Measurements from ENCODE around the gene NOCT.
"Not testable (repeated sequence)": the region's sequence is repeated elsewhere in the genome, so short reads cannot be mapped to it uniquely, and the experiment has no call there.

NOCT gene

DNA sequence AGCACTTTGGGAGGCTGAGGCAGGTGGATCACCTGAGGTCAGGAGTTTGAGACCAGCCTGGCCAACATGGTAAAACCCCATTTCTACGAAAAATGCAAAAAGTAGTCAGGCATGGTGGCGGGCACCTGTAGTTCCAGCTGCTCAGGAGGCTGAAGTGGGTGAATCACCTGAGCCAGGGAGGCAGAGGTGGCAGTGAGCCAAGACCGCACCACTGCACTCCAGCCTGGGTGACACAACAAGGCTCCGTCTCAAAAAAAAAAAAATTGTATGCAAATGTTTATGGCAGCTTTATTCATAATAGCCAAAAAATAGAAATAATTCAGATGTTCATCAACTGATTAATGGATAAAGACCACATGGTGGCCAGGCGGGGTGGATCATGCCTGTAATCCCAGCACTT, 9.8 kb upstream of the NOCT start:
- H3K27me3 ChIP-seq (ENCODE audit: control insufficient read depth in 3 of 3, insufficient read depth in 3 of 3, low read depth in 1 of 3, low read length in 3 of 3): no peaks in the 10 kb centered on the region
- no peak for DNase-seq (ENCODE audit: low spot score)
- no peak overlapping the region for H3K4me2 ChIP-seq (ENCODE audit: insufficient read depth, low read length, poor library complexity, severe bottlenecking)
- no peak overlapping the region for H4K91ac ChIP-seq (ENCODE audit: low read depth, low read length, poor library complexity)
- peaks cover 0 to 4% of the 10 kb centered on the region in 2 donors for H3K9me3 ChIP-seq (replicated peaks in 1 of 2; ENCODE audit: control insufficient read depth in 2 of 2, insufficient read depth in 1 of 2, low read depth in 1 of 2, low read length in 2 of 2)
- H2BK120ac ChIP-seq (ENCODE audit: low read depth, low read length): no peak overlapping the region
- H2BK15ac ChIP-seq (ENCODE audit: low read length): no peak overlapping the region
- no peaks in the 10 kb centered on the region for H3K4me1 ChIP-seq (ENCODE audit: control insufficient read depth in 2 of 2, insufficient read depth in 1 of 2, low read depth in 1 of 2, low read length in 2 of 2)
- no peak overlapping the region for H3K27ac ChIP-seq (replicated peaks; ENCODE audit: low read length)
- H3K9ac ChIP-seq (ENCODE audit: low read depth, low read length, poor library complexity): no peak overlapping the region
- H3K18ac ChIP-seq (ENCODE audit: low read length): no peak overlapping the region
- no peaks in the 10 kb centered on the region for H3K36me3 ChIP-seq (replicated peaks in 1 of 2; ENCODE audit: control insufficient read depth in 2 of 2, insufficient read depth in 2 of 2, low read length in 2 of 2)
- no peak overlapping the region for H4K8ac ChIP-seq (ENCODE audit: low read depth, low read length)
- no peak overlapping the region for H3K14ac ChIP-seq (ENCODE audit: low read length)
- H3K23ac ChIP-seq (ENCODE audit: low read depth, low read length, poor library complexity): no peak overlapping the region
- H2BK12ac ChIP-seq (ENCODE audit: low read length): no peak overlapping the region
- H3K4ac ChIP-seq (ENCODE audit: low read length): no peak overlapping the region
- no peaks in the 10 kb centered on the region for H3K79me1 ChIP-seq (ENCODE audit: low read depth, low read length)
- H2AK5ac ChIP-seq (ENCODE audit: low read depth, low read length): no peak overlapping the region
- H2AFZ ChIP-seq (ENCODE audit: low read length): no peak overlapping the region
- H2BK5ac ChIP-seq (ENCODE audit: low read length): no peak overlapping the region
- no CpG with 5 or more reads among the region's 5 CpGs for WGBS, 2 donors (ENCODE audit: extremely low coverage in 2 of 2, insufficient read length in 2 of 2, insufficient replicate concordance in 1 of 2)
- H3K4me3 ChIP-seq (ENCODE audit: low read length in 2 of 2): no peak overlapping the region

DNA sequence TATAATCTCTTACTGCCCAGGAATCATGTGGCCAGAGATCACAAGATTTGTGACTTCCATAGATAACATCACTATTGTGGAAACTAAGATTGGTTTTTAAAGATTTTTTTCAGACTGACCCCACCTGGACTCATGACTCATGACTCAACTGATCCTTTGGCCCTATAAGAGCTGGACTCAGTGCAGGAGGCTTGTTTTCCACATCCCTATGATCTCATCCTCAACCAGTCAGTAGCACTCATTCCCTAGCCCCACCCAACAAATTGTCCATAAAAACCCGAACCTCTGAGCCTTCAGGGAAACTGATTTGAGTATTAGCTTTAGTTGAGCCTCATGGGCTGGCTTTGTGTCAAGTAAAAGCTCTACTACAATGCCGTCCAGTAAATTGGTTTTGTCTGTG, 7.9 kb upstream of the NOCT start:
- no peak overlapping the region for H2AFZ ChIP-seq (ENCODE audit: low read length)
- no peak for DNase-seq (ENCODE audit: low spot score)
- H3K36me3 ChIP-seq (replicated peaks in 1 of 2; ENCODE audit: control insufficient read depth in 2 of 2, insufficient read depth in 2 of 2, low read length in 2 of 2): no peaks in the 10 kb centered on the region
- no peak overlapping the region for H4K91ac ChIP-seq (ENCODE audit: low read depth, low read length, poor library complexity)
- H3K79me1 ChIP-seq (ENCODE audit: low read depth, low read length): no peaks in the 10 kb centered on the region
- no peak overlapping the region for H3K27ac ChIP-seq (replicated peaks; ENCODE audit: low read length)
- no peak overlapping the region for H2BK12ac ChIP-seq (ENCODE audit: low read length)
- H3K27me3 ChIP-seq (ENCODE audit: control insufficient read depth in 3 of 3, insufficient read depth in 3 of 3, low read depth in 1 of 3, low read length in 3 of 3): no peaks in the 10 kb centered on the region
- H2BK15ac ChIP-seq (ENCODE audit: low read length): no peak overlapping the region
- no peak overlapping the region for H3K4ac ChIP-seq (ENCODE audit: low read length)
- no peaks in the 10 kb centered on the region for H3K4me1 ChIP-seq (ENCODE audit: control insufficient read depth in 2 of 2, insufficient read depth in 1 of 2, low read depth in 1 of 2, low read length in 2 of 2)
- H3K9ac ChIP-seq (ENCODE audit: low read depth, low read length, poor library complexity): no peak overlapping the region
- no peak overlapping the region for H2BK120ac ChIP-seq (ENCODE audit: low read depth, low read length)
- no peak overlapping the region for H4K8ac ChIP-seq (ENCODE audit: low read depth, low read length)
- no peak overlapping the region for H3K14ac ChIP-seq (ENCODE audit: low read length)
- no CpG with 5 or more reads among the region's 2 CpGs for WGBS, 2 donors (ENCODE audit: extremely low coverage in 2 of 2, insufficient read length in 2 of 2, insufficient replicate concordance in 1 of 2)
- H3K18ac ChIP-seq (ENCODE audit: low read length): no peak overlapping the region
- no peak overlapping the region for H3K4me2 ChIP-seq (ENCODE audit: insufficient read depth, low read length, poor library complexity, severe bottlenecking)
- H3K4me3 ChIP-seq (ENCODE audit: low read length in 2 of 2): no peak overlapping the region
- no peak overlapping the region for H3K23ac ChIP-seq (ENCODE audit: low read depth, low read length, poor library complexity)
- H2BK5ac ChIP-seq (ENCODE audit: low read length): no peak overlapping the region
- H2AK5ac ChIP-seq (ENCODE audit: low read depth, low read length): no peak overlapping the region
- peaks cover 0 to 4% of the 10 kb centered on the region in 2 donors for H3K9me3 ChIP-seq (replicated peaks in 1 of 2; ENCODE audit: control insufficient read depth in 2 of 2, insufficient read depth in 1 of 2, low read depth in 1 of 2, low read length in 2 of 2)

DNA sequence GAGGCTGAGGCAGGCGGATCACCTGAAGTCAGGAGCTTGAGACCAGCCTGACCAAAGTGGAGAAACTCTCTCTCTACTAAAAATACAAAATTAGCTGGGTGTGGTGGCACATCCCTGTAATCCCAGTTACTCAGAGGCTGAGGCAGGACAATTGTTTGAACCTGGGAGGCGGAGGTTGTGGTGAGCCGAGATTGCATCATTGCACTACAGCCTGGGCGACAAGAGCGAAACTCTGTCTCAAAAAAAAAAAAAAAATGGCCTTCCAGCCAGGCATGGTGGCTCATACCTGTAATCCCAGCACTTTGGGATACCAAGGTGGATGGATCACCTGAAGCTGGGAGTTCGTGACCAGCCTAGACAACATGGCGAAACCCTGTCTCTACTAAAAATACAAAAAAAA, 7.3 kb upstream of the NOCT start:
- not testable (repeated sequence) for DNase-seq (ENCODE audit: low spot score); H3K27me3 ChIP-seq (ENCODE audit: control insufficient read depth in 3 of 3, insufficient read depth in 3 of 3, low read depth in 1 of 3, low read length in 3 of 3)
- no CpG with 5 or more reads among the region's 7 CpGs for WGBS, 2 donors (ENCODE audit: extremely low coverage in 2 of 2, insufficient read length in 2 of 2, insufficient replicate concordance in 1 of 2)

DNA sequence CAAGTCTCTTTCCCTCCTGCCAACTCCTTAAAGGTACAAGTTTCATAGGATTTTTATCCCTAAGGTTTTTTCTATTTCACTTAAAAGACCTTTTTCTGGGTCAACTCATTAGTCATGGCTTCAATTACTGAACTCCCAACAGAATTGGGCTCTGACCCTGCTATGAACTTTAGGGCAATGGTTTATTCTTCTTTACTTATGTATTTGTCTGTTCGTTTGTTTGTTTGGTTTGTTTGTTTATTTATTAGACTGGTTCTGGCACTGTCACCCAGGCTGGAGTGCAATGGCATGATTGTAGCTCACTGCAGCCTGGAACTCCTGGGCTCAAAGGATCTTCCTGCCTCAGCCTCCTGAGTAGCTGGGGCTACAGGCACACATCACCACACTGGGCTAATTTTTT, 5.9 kb upstream of the NOCT start:
- Histone ChIP-seq H3K9ac (ENCODE audit: low read depth, low read length, poor library complexity) (no peak overlapping the region), H2BK12ac (ENCODE audit: low read length) (no peak overlapping the region), H3K4me2 (ENCODE audit: insufficient read depth, low read length, poor library complexity, severe bottlenecking) (no peak overlapping the region), H3K79me1 (ENCODE audit: low read depth, low read length) (no peaks in the 10 kb centered on the region), H3K4me3 (ENCODE audit: low read length in 2 of 2) (no peak overlapping the region), H3K36me3 (replicated peaks in 1 of 2; ENCODE audit: control insufficient read depth in 2 of 2, insufficient read depth in 2 of 2, low read length in 2 of 2) (no peaks in the 10 kb centered on the region), H4K8ac (ENCODE audit: low read depth, low read length) (no peak overlapping the region), H2BK120ac (ENCODE audit: low read depth, low read length) (no peak overlapping the region), H3K27me3 (ENCODE audit: control insufficient read depth in 3 of 3, insufficient read depth in 3 of 3, low read depth in 1 of 3, low read length in 3 of 3) (no peaks in the 10 kb centered on the region), H3K14ac (ENCODE audit: low read length) (no peak overlapping the region), H2BK15ac (ENCODE audit: low read length) (no peak overlapping the region), H2AFZ (ENCODE audit: low read length) (no peak overlapping the region), H4K91ac (ENCODE audit: low read depth, low read length, poor library complexity) (no peak overlapping the region), H3K4me1 (ENCODE audit: control insufficient read depth in 2 of 2, insufficient read depth in 1 of 2, low read depth in 1 of 2, low read length in 2 of 2) (peaks cover 0 to 9% of the 10 kb centered on the region in 2 donors), H3K18ac (ENCODE audit: low read length) (no peak overlapping the region), H2BK5ac (ENCODE audit: low read length) (no peak overlapping the region), H3K4ac (ENCODE audit: low read length) (no peak overlapping the region), H3K27ac (replicated peaks; ENCODE audit: low read length) (no peak overlapping the region), H3K23ac (ENCODE audit: low read depth, low read length, poor library complexity) (no peak overlapping the region), H3K9me3 (replicated peaks in 1 of 2; ENCODE audit: control insufficient read depth in 2 of 2, insufficient read depth in 1 of 2, low read depth in 1 of 2, low read length in 2 of 2) (peaks cover 0 to 4% of the 10 kb centered on the region in 2 donors), H2AK5ac (ENCODE audit: low read depth, low read length) (no peak overlapping the region)
- no CpG with 5 or more reads among the region's 1 CpG for WGBS, 2 donors (ENCODE audit: extremely low coverage in 2 of 2, insufficient read length in 2 of 2, insufficient replicate concordance in 1 of 2)
- DNase-seq (ENCODE audit: low spot score): no peak

More for the DNA sequence above, 7.3 kb upstream of the NOCT start:
- H3K79me1 ChIP-seq (ENCODE audit: low read depth, low read length); H2BK120ac ChIP-seq (ENCODE audit: low read depth, low read length); H3K18ac ChIP-seq (ENCODE audit: low read length); H2BK15ac ChIP-seq (ENCODE audit: low read length); H2AFZ ChIP-seq (ENCODE audit: low read length); H3K4me1 ChIP-seq (ENCODE audit: control insufficient read depth in 2 of 2, insufficient read depth in 1 of 2, low read depth in 1 of 2, low read length in 2 of 2); H3K23ac ChIP-seq (ENCODE audit: low read depth, low read length, poor library complexity); H3K4me2 ChIP-seq (ENCODE audit: insufficient read depth, low read length, poor library complexity, severe bottlenecking); H3K9ac ChIP-seq (ENCODE audit: low read depth, low read length, poor library complexity); H3K4me3 ChIP-seq (ENCODE audit: low read length in 2 of 2); H3K36me3 ChIP-seq (replicated peaks in 1 of 2; ENCODE audit: control insufficient read depth in 2 of 2, insufficient read depth in 2 of 2, low read length in 2 of 2); H2BK12ac ChIP-seq (ENCODE audit: low read length); H2BK5ac ChIP-seq (ENCODE audit: low read length); H3K14ac ChIP-seq (ENCODE audit: low read length); H3K4ac ChIP-seq (ENCODE audit: low read length); H4K91ac ChIP-seq (ENCODE audit: low read depth, low read length, poor library complexity); H3K9me3 ChIP-seq (replicated peaks in 1 of 2; ENCODE audit: control insufficient read depth in 2 of 2, insufficient read depth in 1 of 2, low read depth in 1 of 2, low read length in 2 of 2); H3K27ac ChIP-seq (replicated peaks; ENCODE audit: low read length); H2AK5ac ChIP-seq (ENCODE audit: low read depth, low read length); H4K8ac ChIP-seq (ENCODE audit: low read depth, low read length): not testable (repeated sequence)

Measured in neuronal stem cell (in vitro differentiated cells).